ENCODE results near the gene LBX2. TPM values are rescaled to one million over a fixed set of nuclear protein-coding genes. Genes with fewer than 3 reads are reported as not detected.

LBX2 gene
- total RNA-seq, 4 donors from 2014 or later = 0.80 to 3.8 (median 1.6) TPM; not detected in 1

DNA sequence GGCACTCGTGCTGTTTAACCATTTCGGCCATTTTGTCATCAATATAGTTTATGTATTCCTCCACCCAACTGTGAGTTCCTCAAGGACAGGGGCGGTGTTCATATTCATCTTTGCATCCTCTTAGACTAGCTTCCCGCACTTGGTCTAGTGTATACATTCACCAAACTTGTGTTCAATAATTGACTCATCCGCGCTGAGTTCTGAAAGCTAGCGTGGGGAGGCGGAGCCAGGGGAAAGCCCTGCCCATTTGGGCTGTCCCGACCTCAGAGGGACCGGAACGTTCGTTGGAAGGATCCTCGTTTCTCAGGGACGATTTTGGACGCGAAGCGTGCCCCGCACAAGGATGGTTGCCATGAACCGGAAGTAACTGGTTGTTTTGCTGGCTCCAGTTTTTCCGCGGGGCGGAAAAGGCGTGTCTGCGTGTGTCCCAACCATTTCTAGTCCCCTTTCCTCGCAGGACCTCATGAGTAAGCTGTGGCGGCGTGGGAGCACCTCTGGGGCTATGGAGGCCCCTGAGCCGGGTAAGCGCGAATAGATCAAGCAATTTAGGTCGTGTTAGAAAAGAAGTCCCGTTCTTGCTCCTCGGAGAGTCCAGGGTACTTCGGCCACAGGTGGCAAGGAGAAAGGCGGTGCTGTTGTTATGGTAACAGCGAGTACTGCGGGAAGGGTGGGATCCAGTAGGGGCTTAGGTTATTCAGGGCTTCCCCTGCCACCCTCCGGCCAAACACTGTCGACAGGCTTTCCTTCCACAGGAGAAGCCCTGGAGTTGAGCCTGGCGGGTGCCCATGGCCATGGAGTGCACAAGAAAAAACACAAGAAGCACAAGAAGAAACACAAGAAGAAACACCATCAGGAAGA lies 44.5 kb downstream of the LBX2 start, which contains the start of gene INO80B:
Gene INO80B, plus strand, starts transcription at position 434 of the 858 bp plus-strand sequence. Its CDS starts 30 bp downstream, at position 464.
- in situ Hi-C loops (cut with MboI; ENCODE audit: low pct_ligation_motif_present in 1 of 4, low pct_unique_long_range_greater_than_20kb in 1 of 4, low sequenced_read_pairs in 3 of 4) = no loop called here
- peak; percentile 97 for DNase-seq
- WGBS, 2 donors (ENCODE audit: low coverage in 1 of 2) = 0% methylated on average over 5 to 35 of the region's 40 CpGs
- no peaks in the 10 kb centered on the region for H3K36me3 ChIP-seq
- no peaks in the 10 kb centered on the region for H3K27me3 ChIP-seq
- intact Hi-C loops (cut with DNase I; ENCODE audit: low total_unique reads) = no loop called here
- peak within 1 kb of the TSS; percentile 69 to 84 (median 78) for H3K27ac ChIP-seq
- H3K4me3 ChIP-seq = peak within 1 kb of the TSS; percentile 48 to 70 (median 64)
- no peaks in the 10 kb centered on the region for H3K9me3 ChIP-seq
- TF ChIP-seq CTCF (IDR thresholded peaks at IDR 0.05) = no peak
- peak in 2 of 3 donors; percentile 69 to 72 for TF ChIP-seq POLR2AphosphoS5 (IDR thresholded peaks at IDR 0.05)
- H3K4me1 ChIP-seq = peaks cover 21 to 32% (median 27%) of the 10 kb centered on the region in 4 donors

GRCh38 chr2:74450570-74451190 lies 48.7 kb downstream of the LBX2 start:
- WGBS, 2 donors (ENCODE audit: low coverage in 1 of 2) = 81 to 87% methylated on average over 3 of the region's 3 CpGs
- in situ Hi-C loops (cut with MboI; ENCODE audit: low pct_ligation_motif_present in 1 of 4, low pct_unique_long_range_greater_than_20kb in 1 of 4, low sequenced_read_pairs in 3 of 4) = no loop called here
- Histone ChIP-seq H3K4me1 (peaks cover 3 to 6% (median 5%) of the 10 kb centered on the region in 4 donors), H3K9me3 (no peaks in the 10 kb centered on the region), H3K36me3 (no peaks in the 10 kb centered on the region), H3K27ac (no peak overlapping the region), H3K4me3 (no peak overlapping the region), H3K27me3 (no peaks in the 10 kb centered on the region)
- DNase-seq = no peak
- TF ChIP-seq EP300 (IDR thresholded peaks at IDR 0.05; ENCODE audit: low read depth) (no peak), POLR2A (IDR thresholded peaks at IDR 0.05) (no peak)
- intact Hi-C loops (cut with DNase I; ENCODE audit: low total_unique reads) = no loop called here

GRCh38 chr2:74448771-74449170 lies 50.6 kb downstream of the LBX2 start:
- Histone ChIP-seq H3K27ac (no peak overlapping the region), H3K4me3 (no peak overlapping the region), H3K36me3 (no peaks in the 10 kb centered on the region), H3K4me1 (peaks cover 0 to 5% (median 0%) of the 10 kb centered on the region in 4 donors), H3K27me3 (no peaks in the 10 kb centered on the region), H3K9me3 (no peaks in the 10 kb centered on the region)
- TF ChIP-seq POLR2AphosphoS5 (IDR thresholded peaks at IDR 0.05) (no peak), POLR2A (IDR thresholded peaks at IDR 0.05) (no peak), EP300 (IDR thresholded peaks at IDR 0.05; ENCODE audit: low read depth) (no peak), CTCF (IDR thresholded peaks at IDR 0.05) (no peak)
- intact Hi-C loops (cut with DNase I; ENCODE audit: low total_unique reads) = no loop called here
- no peak for DNase-seq
- in situ Hi-C loops (cut with MboI; ENCODE audit: low pct_ligation_motif_present in 1 of 4, low pct_unique_long_range_greater_than_20kb in 1 of 4, low sequenced_read_pairs in 3 of 4) = no loop called here
- WGBS, 2 donors (ENCODE audit: low coverage in 1 of 2) = 80% methylated on average over 2 of the region's 2 CpGs; no CpG with 5 or more reads in 1 of the 2 donors

Other genes with a start within 250 kb of the LBX2 start
- gene SLC4A5, start 156.2 kb downstream of the LBX2 start, total RNA-seq = 1 to 10 TPM in 3 of 4 donors, under 1 TPM in 1; 0.37 to 6.1 (median 3.5) TPM
- gene DCTN1, start 119.3 kb downstream of the LBX2 start, total RNA-seq = 100 to 1,000 TPM; 109 to 134 (median 122) TPM
- 1 to 10 TPM in 1 of 4 donors, under 1 TPM in 1, not detected in 2; 0.82 to 1.3 TPM for gene C2orf81, start 78.0 kb downstream of the LBX2 start, total RNA-seq
- gene WDR54, start 77.9 kb downstream of the LBX2 start, total RNA-seq = 1 to 10 TPM in 2 of 4 donors, not detected in 2; 2.3 to 7.0 TPM
- gene RTKN, start 57.7 kb downstream of the LBX2 start, total RNA-seq = 10 to 100 TPM; 29.7 to 46.4 (median 41.9) TPM
- 10 to 100 TPM; 12.9 to 53.9 (median 34.5) TPM for gene INO80B, start 44.5 kb downstream of the LBX2 start, total RNA-seq
- 100 to 1,000 TPM in 1 of 4 donors, 10 to 100 TPM in 3; 59.5 to 101 (median 62.7) TPM for gene WBP1, start 41.2 kb downstream of the LBX2 start, total RNA-seq
- 10 to 100 TPM; 54.8 to 76.7 (median 58.9) TPM for gene MOGS, start 34.2 kb downstream of the LBX2 start, total RNA-seq
- 100 to 1,000 TPM in 1 of 4 donors, 10 to 100 TPM in 3; 23.2 to 170 (median 26.3) TPM for gene MRPL53, start 26.9 kb downstream of the LBX2 start, total RNA-seq
- gene CCDC142, start 16.6 kb downstream of the LBX2 start, total RNA-seq = 10 to 100 TPM; 49.7 to 93.1 (median 71.6) TPM
- gene TTC31, start 16.5 kb downstream of the LBX2 start, total RNA-seq = 10 to 100 TPM; 16.9 to 36.0 (median 32.0) TPM
- gene PCGF1, start 8.1 kb upstream of the LBX2 start, total RNA-seq = 10 to 100 TPM in 3 of 4 donors, 1 to 10 TPM in 1; 3.7 to 23.9 (median 19.3) TPM
- gene TLX2, start 14.8 kb upstream of the LBX2 start, total RNA-seq = 1 to 10 TPM in 1 of 4 donors, under 1 TPM in 1, not detected in 2; 0.96 to 2.5 TPM
- 100 to 1,000 TPM in 1 of 4 donors, 10 to 100 TPM in 3; 32.4 to 194 (median 53.1) TPM for gene DQX1, start 26.6 kb upstream of the LBX2 start, total RNA-seq
- gene AUP1, start 30.1 kb upstream of the LBX2 start, total RNA-seq = 100 to 1,000 TPM; 164 to 264 (median 189) TPM
- gene HTRA2, start 30.3 kb upstream of the LBX2 start, total RNA-seq = 10 to 100 TPM in 3 of 4 donors, 1 to 10 TPM in 1; 8.6 to 29.6 (median 21.0) TPM
- 1 to 10 TPM; 1.6 to 4.1 (median 3.0) TPM for gene LOXL3, start 54.3 kb upstream of the LBX2 start, total RNA-seq
- 10 to 100 TPM; 14.7 to 21.3 (median 20.1) TPM for gene DOK1, start 55.1 kb upstream of the LBX2 start, total RNA-seq
- gene M1AP, start 148.7 kb upstream of the LBX2 start, total RNA-seq = under 1 TPM in 1 of 4 donors, not detected in 3; 0.27 TPM
- gene SEMA4F, start 154.6 kb upstream of the LBX2 start, total RNA-seq = 1 to 10 TPM in 3 of 4 donors, under 1 TPM in 1; 0.75 to 5.7 (median 3.6) TPM

Data from transverse colon (tissue), 4 donors.